Measurements from ENCODE around the gene HPX.
A peak's percentile ranks its signal among the peaks of the same experiment; 100 is the strongest.

Gene HPX

DNA sequence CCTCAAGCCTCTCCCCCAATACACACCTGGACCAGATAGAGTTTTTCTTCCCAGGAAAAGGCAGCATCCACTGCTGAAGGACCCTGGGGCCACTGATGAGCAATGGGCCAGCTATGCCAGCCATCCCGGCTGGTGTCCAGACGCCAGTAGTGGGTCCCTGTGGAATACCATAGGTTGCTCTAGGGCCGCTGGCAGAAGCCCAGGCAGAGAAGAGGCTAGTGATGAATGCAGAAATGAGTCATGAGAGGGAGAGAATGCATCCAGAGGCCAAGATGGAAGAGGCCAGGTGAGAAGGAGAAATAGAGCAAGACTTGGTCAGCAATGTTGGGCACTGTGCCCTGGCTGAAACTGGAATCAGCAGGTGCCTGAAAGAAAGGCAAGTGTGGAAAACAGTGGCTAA, 8.9 kb downstream of the HPX start:
- DNase-seq (ENCODE audit: low read depth, low spot score) = no peak
- H3K9ac ChIP-seq (ENCODE audit: insufficient read length, low read depth) = no peak overlapping the region
- H3K36me3 ChIP-seq (ENCODE audit: insufficient read depth, insufficient read length, low read length) = no peaks in the 10 kb centered on the region
- no peak overlapping the region for H3K4me3 ChIP-seq (ENCODE audit: insufficient read length, low read depth)
- no peak for TF ChIP-seq ZNF274 (IDR thresholded peaks at IDR 0.05; ENCODE audit: low read depth, low read length)
- no peak for TF ChIP-seq SUZ12 (IDR thresholded peaks at IDR 0.05; ENCODE audit: extremely low read depth, insufficient read depth, insufficient read length)
- TF ChIP-seq YY1 (IDR thresholded peaks at IDR 0.05; ENCODE audit: insufficient read depth, insufficient read length) = no peak
- no peaks in the 10 kb centered on the region for H3K4me1 ChIP-seq (ENCODE audit: insufficient read depth, insufficient read length)
- no peaks in the 10 kb centered on the region for H3K9me3 ChIP-seq (ENCODE audit: insufficient read depth, low read length)
- no peaks in the 10 kb centered on the region for H3K27me3 ChIP-seq (ENCODE audit: insufficient read depth, insufficient read length)

- H3K9ac ChIP-seq (ENCODE audit: insufficient read length, low read depth) = no peak overlapping the region
- H3K36me3 ChIP-seq (ENCODE audit: insufficient read depth, insufficient read length, low read length) = no peaks in the 10 kb centered on the region
- TF ChIP-seq YY1 (IDR thresholded peaks at IDR 0.05; ENCODE audit: insufficient read depth, insufficient read length) (no peak), ZNF274 (IDR thresholded peaks at IDR 0.05; ENCODE audit: low read depth, low read length) (no peak)
- H3K9me3 ChIP-seq (ENCODE audit: insufficient read depth, low read length) = no peaks in the 10 kb centered on the region
- no peaks in the 10 kb centered on the region for H3K27me3 ChIP-seq (ENCODE audit: insufficient read depth, insufficient read length)
- H3K4me1 ChIP-seq (ENCODE audit: insufficient read depth, insufficient read length) = no peaks in the 10 kb centered on the region
- DNase-seq (ENCODE audit: low read depth, low spot score) = peak; percentile 39
- H3K4me3 ChIP-seq (ENCODE audit: insufficient read length, low read depth) = no peak overlapping the region
Observed at GRCh38 chr11:6427516-6427915, 13.3 kb downstream of the HPX start.

- H3K4me1 ChIP-seq (ENCODE audit: insufficient read depth, insufficient read length) = peaks cover 3% of the 10 kb centered on the region
- no peak overlapping the region for H3K9ac ChIP-seq (ENCODE audit: insufficient read length, low read depth)
- no peak for TF ChIP-seq ZNF274 (IDR thresholded peaks at IDR 0.05; ENCODE audit: low read depth, low read length)
- TF ChIP-seq YY1 (IDR thresholded peaks at IDR 0.05; ENCODE audit: insufficient read depth, insufficient read length) = no peak
- no peak for TF ChIP-seq SUZ12 (IDR thresholded peaks at IDR 0.05; ENCODE audit: extremely low read depth, insufficient read depth, insufficient read length)
- no peak for DNase-seq (ENCODE audit: low read depth, low spot score)
- H3K9me3 ChIP-seq (ENCODE audit: insufficient read depth, low read length) = no peaks in the 10 kb centered on the region
- H3K27me3 ChIP-seq (ENCODE audit: insufficient read depth, insufficient read length) = peaks cover 30% of the 10 kb centered on the region
- H3K36me3 ChIP-seq (ENCODE audit: insufficient read depth, insufficient read length, low read length) = no peaks in the 10 kb centered on the region
- no peak overlapping the region for H3K4me3 ChIP-seq (ENCODE audit: insufficient read length, low read depth)
Observed at GRCh38 chr11:6420677-6421076, 20.1 kb downstream of the HPX start.

- no peak for DNase-seq (ENCODE audit: low read depth, low spot score)
- no peak for TF ChIP-seq ZNF274 (IDR thresholded peaks at IDR 0.05; ENCODE audit: low read depth, low read length)
- TF ChIP-seq YY1 (IDR thresholded peaks at IDR 0.05; ENCODE audit: insufficient read depth, insufficient read length) = peak; percentile 25
- TF ChIP-seq SUZ12 (IDR thresholded peaks at IDR 0.05; ENCODE audit: extremely low read depth, insufficient read depth, insufficient read length) = peak; percentile 44
Observed at GRCh38 chr11:6419009-6419631, 21.7 kb downstream of the HPX start, which contains the start of gene APBB1. Gene APBB1 (minus strand): TSS chr11:6419094. CDS start chr11:6411347, 7,747 bp downstream.

GRCh38 chr11:6418557-6419008, 22.2 kb downstream of the HPX start:
- TF ChIP-seq ZNF274 (IDR thresholded peaks at IDR 0.05; ENCODE audit: low read depth, low read length) (no peak), SUZ12 (IDR thresholded peaks at IDR 0.05; ENCODE audit: extremely low read depth, insufficient read depth, insufficient read length) (no peak), YY1 (IDR thresholded peaks at IDR 0.05; ENCODE audit: insufficient read depth, insufficient read length) (no peak)
- H3K4me1 ChIP-seq (ENCODE audit: insufficient read depth, insufficient read length) = peaks cover 3% of the 10 kb centered on the region
- H3K36me3 ChIP-seq (ENCODE audit: insufficient read depth, insufficient read length, low read length) = no peaks in the 10 kb centered on the region
- peak overlapping the region; percentile 86 for H3K9ac ChIP-seq (ENCODE audit: insufficient read length, low read depth)
- no peak for DNase-seq (ENCODE audit: low read depth, low spot score)
- peaks cover 30% of the 10 kb centered on the region for H3K27me3 ChIP-seq (ENCODE audit: insufficient read depth, insufficient read length)
- no peaks in the 10 kb centered on the region for H3K9me3 ChIP-seq (ENCODE audit: insufficient read depth, low read length)
- peak overlapping the region; percentile 76 for H3K4me3 ChIP-seq (ENCODE audit: insufficient read length, low read depth)

More at GRCh38 chr11:6419009-6419631, 21.7 kb downstream of the HPX start, which contains the start of gene APBB1:
- Histone ChIP-seq H3K4me3 (ENCODE audit: insufficient read length, low read depth) (peak within 1 kb of the TSS; percentile 76), H3K9ac (ENCODE audit: insufficient read length, low read depth) (peak within 1 kb of the TSS; percentile 86), H3K9me3 (ENCODE audit: insufficient read depth, low read length) (no peaks in the 10 kb centered on the region), H3K4me1 (ENCODE audit: insufficient read depth, insufficient read length) (peaks cover 3% of the 10 kb centered on the region), H3K27me3 (ENCODE audit: insufficient read depth, insufficient read length) (peaks cover 30% of the 10 kb centered on the region), H3K36me3 (ENCODE audit: insufficient read depth, insufficient read length, low read length) (no peaks in the 10 kb centered on the region)

GRCh38 chr11:6417907-6418556, 22.8 kb downstream of the HPX start:
- Histone ChIP-seq H3K4me3 (ENCODE audit: insufficient read length, low read depth) (peak overlapping the region; percentile 76), H3K36me3 (ENCODE audit: insufficient read depth, insufficient read length, low read length) (no peaks in the 10 kb centered on the region), H3K9me3 (ENCODE audit: insufficient read depth, low read length) (no peaks in the 10 kb centered on the region), H3K4me1 (ENCODE audit: insufficient read depth, insufficient read length) (peaks cover 3% of the 10 kb centered on the region), H3K9ac (ENCODE audit: insufficient read length, low read depth) (peak overlapping the region; percentile 14), H3K27me3 (ENCODE audit: insufficient read depth, insufficient read length) (peaks cover 30% of the 10 kb centered on the region)
- TF ChIP-seq ZNF274 (IDR thresholded peaks at IDR 0.05; ENCODE audit: low read depth, low read length) (no peak), YY1 (IDR thresholded peaks at IDR 0.05; ENCODE audit: insufficient read depth, insufficient read length) (no peak), SUZ12 (IDR thresholded peaks at IDR 0.05; ENCODE audit: extremely low read depth, insufficient read depth, insufficient read length) (no peak)
- DNase-seq (ENCODE audit: low read depth, low spot score) = no peak

DNA sequence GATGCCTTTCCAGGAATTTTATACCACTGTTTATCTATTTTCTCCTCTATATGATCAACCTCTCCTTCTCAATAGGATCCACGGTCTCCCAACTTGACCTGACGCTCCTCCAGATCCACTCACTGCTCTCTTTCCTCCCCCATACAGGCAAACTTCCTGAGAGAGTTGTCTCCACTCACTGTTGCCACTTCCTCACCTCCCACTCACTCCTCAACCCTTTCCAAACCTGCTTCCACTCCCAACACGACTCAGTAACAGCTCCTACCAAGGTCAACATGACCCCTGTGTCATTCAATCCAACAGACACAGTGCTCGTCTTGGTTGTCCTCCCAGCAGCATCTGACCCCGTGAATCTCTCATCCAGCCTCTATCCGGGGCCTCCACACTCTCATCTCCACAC, 25.0 kb downstream of the HPX start:
- H3K4me1 ChIP-seq (ENCODE audit: insufficient read depth, insufficient read length) = peaks cover 3% of the 10 kb centered on the region
- DNase-seq (ENCODE audit: low read depth, low spot score) = no peak
- no peak overlapping the region for H3K4me3 ChIP-seq (ENCODE audit: insufficient read length, low read depth)
- TF ChIP-seq SUZ12 (IDR thresholded peaks at IDR 0.05; ENCODE audit: extremely low read depth, insufficient read depth, insufficient read length) = no peak
- TF ChIP-seq ZNF274 (IDR thresholded peaks at IDR 0.05; ENCODE audit: low read depth, low read length) = no peak
- TF ChIP-seq YY1 (IDR thresholded peaks at IDR 0.05; ENCODE audit: insufficient read depth, insufficient read length) = no peak
- H3K9me3 ChIP-seq (ENCODE audit: insufficient read depth, low read length) = no peaks in the 10 kb centered on the region
- H3K27me3 ChIP-seq (ENCODE audit: insufficient read depth, insufficient read length) = peaks cover 26% of the 10 kb centered on the region
- H3K9ac ChIP-seq (ENCODE audit: insufficient read length, low read depth) = no peak overlapping the region
- H3K36me3 ChIP-seq (ENCODE audit: insufficient read depth, insufficient read length, low read length) = no peaks in the 10 kb centered on the region
